ENCODE results near the gene DUS2. TPM values are rescaled to one million over a fixed set of nuclear protein-coding genes. Genes with fewer than 3 reads are reported as not detected.

DUS2 gene
- total and polyA plus RNA-seq, 9 of the 15 experiments (the other 6 are each of a cell fraction or from before 2014, with no cell fraction given): 5.8 to 22.5 (median 20.6) TPM

DNA sequence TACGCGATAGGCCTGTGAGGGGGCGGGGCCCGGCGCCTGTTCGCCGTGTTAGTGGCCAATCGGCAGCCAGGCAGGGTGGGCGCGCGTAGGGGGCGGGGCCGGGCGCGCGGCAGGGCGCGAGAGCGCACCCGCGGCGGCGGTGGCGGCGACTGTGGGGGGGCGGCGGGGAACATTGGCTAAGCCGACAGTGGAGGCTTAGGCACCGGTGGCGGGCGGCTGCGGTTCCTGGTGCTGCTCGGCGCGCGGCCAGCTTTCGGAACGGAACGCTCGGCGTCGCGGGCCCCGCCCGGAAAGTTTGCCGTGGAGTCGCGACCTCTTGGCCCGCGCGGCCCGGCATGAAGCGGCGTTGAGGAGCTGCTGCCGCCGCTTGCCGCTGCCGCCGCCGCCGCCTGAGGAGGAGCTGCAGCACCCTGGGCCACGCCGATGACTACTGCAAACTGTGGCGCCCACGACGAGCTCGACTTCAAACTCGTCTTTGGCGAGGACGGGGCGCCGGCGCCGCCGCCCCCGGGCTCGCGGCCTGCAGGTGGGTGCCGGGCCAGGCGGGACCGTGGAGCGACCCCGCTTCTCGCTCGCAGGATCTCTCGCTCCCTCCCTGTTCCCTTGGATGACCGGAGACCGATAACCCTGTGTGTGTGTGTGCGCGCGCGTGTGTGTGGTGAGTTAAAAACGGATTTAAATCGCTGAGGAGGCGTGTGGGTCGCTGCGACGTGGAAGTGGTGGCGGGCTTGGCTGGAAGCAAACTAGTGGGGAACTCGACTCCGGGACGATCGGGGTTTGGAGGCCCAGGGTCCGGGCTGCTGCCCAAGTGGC is 62.4 kb downstream of the DUS2 start, which contains the start of gene NFATC3 (continued):
- TF ChIP-seq XRCC3 (IDR thresholded peaks at IDR 0.05): no peak
- TF ChIP-seq, protein P1, sequence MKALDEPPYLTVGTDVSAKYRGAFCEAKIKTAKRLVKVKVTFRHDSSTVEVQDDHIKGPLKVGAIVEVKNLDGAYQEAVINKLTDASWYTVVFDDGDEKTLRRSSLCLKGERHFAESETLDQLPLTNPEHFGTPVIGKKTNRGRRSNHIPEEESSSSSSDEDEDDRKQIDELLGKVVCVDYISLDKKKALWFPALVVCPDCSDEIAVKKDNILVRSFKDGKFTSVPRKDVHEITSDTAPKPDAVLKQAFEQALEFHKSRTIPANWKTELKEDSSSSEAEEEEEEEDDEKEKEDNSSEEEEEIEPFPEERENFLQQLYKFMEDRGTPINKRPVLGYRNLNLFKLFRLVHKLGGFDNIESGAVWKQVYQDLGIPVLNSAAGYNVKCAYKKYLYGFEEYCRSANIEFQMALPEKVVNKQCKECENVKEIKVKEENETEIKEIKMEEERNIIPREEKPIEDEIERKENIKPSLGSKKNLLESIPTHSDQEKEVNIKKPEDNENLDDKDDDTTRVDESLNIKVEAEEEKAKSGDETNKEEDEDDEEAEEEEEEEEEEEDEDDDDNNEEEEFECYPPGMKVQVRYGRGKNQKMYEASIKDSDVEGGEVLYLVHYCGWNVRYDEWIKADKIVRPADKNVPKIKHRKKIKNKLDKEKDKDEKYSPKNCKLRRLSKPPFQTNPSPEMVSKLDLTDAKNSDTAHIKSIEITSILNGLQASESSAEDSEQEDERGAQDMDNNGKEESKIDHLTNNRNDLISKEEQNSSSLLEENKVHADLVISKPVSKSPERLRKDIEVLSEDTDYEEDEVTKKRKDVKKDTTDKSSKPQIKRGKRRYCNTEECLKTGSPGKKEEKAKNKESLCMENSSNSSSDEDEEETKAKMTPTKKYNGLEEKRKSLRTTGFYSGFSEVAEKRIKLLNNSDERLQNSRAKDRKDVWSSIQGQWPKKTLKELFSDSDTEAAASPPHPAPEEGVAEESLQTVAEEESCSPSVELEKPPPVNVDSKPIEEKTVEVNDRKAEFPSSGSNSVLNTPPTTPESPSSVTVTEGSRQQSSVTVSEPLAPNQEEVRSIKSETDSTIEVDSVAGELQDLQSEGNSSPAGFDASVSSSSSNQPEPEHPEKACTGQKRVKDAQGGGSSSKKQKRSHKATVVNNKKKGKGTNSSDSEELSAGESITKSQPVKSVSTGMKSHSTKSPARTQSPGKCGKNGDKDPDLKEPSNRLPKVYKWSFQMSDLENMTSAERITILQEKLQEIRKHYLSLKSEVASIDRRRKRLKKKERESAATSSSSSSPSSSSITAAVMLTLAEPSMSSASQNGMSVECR (CRISPR knock-in tag; IDR thresholded peaks at IDR 0.05): peak; percentile 70
- TF ChIP-seq, protein P2, sequence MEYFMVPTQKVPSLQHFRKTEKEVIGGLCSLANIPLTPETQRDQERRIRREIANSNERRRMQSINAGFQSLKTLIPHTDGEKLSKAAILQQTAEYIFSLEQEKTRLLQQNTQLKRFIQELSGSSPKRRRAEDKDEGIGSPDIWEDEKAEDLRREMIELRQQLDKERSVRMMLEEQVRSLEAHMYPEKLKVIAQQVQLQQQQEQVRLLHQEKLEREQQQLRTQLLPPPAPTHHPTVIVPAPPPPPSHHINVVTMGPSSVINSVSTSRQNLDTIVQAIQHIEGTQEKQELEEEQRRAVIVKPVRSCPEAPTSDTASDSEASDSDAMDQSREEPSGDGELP (CRISPR knock-in tag; IDR thresholded peaks at IDR 0.05; ENCODE audit: borderline replicate concordance): peak; percentile 32; the same call in 1 of the 2 replicates
- no peak for TF ChIP-seq SREBF2 (CRISPR knock-in tag; IDR thresholded peaks at IDR 0.05)
- TF ChIP-seq, protein P3, sequence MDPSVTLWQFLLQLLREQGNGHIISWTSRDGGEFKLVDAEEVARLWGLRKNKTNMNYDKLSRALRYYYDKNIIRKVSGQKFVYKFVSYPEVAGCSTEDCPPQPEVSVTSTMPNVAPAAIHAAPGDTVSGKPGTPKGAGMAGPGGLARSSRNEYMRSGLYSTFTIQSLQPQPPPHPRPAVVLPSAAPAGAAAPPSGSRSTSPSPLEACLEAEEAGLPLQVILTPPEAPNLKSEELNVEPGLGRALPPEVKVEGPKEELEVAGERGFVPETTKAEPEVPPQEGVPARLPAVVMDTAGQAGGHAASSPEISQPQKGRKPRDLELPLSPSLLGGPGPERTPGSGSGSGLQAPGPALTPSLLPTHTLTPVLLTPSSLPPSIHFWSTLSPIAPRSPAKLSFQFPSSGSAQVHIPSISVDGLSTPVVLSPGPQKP (CRISPR knock-in tag; IDR thresholded peaks at IDR 0.05): no peak
- TF ChIP-seq TAF9B (IDR thresholded peaks at IDR 0.05; ENCODE audit: partially characterized antibody): no peak
- no peak for TF ChIP-seq MCM5 (IDR thresholded peaks at IDR 0.05; ENCODE audit: low read depth)
- no peak for TF ChIP-seq ZNF3 (CRISPR knock-in tag; IDR thresholded peaks at IDR 0.05)
- no peak for TF ChIP-seq SP1 (CRISPR knock-in tag; IDR thresholded peaks at IDR 0.05)
- no peak for TF ChIP-seq NCOA6 (IDR thresholded peaks at IDR 0.05)
- no peak for TF ChIP-seq TCF7 (IDR thresholded peaks at IDR 0.05; ENCODE audit: borderline replicate concordance)
- no peak; the same call in 1 of the 2 replicates for TF ChIP-seq SOX6 (IDR thresholded peaks at IDR 0.05)
- TF ChIP-seq, protein P4, sequence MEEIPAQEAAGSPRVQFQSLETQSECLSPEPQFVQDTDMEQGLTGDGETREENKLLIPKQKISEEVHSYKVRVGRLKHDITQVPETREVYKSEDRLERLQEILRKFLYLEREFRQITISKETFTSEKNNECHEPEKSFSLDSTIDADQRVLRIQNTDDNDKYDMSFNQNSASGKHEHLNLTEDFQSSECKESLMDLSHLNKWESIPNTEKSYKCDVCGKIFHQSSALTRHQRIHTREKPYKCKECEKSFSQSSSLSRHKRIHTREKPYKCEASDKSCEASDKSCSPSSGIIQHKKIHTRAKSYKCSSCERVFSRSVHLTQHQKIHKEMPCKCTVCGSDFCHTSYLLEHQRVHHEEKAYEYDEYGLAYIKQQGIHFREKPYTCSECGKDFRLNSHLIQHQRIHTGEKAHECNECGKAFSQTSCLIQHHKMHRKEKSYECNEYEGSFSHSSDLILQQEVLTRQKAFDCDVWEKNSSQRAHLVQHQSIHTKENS (CRISPR knock-in tag; IDR thresholded peaks at IDR 0.05): no peak
- no peak; the same call in 1 of the 2 replicates for TF ChIP-seq E2F3 (CRISPR knock-in tag; IDR thresholded peaks at IDR 0.05)
- peak; percentile 31; the same call in 1 of the 2 replicates for TF ChIP-seq NR4A1 (CRISPR knock-in tag; IDR thresholded peaks at IDR 0.05)
- TF ChIP-seq NR4A1 (tag; IDR thresholded peaks at IDR 0.05): 0 out of 2 replicates have a peak, but pooled peaks have one; percentile 52
- TF ChIP-seq CBX8 (IDR thresholded peaks at IDR 0.05; ENCODE audit: borderline replicate concordance, extremely low read depth, low read depth, low read length, poor library complexity, severe bottlenecking): no peak
- TF ChIP-seq ZFP30 (CRISPR knock-in tag; IDR thresholded peaks at IDR 0.05; ENCODE audit: borderline replicate concordance): no peak
- TF ChIP-seq GABPB2 (CRISPR knock-in tag; conservative IDR thresholded peaks at IDR 0.05): no peak
- no peak for TF ChIP-seq EHMT2 (IDR thresholded peaks at IDR 0.05)
- TF ChIP-seq GATA2 (CRISPR knock-in tag; IDR thresholded peaks at IDR 0.05): no peak
- no peak for TF ChIP-seq CBFB (CRISPR knock-in tag; IDR thresholded peaks at IDR 0.05)
